ENCODE results near the gene PDLIM3.
"Not testable (repeated sequence)": the region's sequence is repeated elsewhere in the genome, so short reads cannot be mapped to it uniquely, and the experiment has no call there.

Gene PDLIM3, protein sequence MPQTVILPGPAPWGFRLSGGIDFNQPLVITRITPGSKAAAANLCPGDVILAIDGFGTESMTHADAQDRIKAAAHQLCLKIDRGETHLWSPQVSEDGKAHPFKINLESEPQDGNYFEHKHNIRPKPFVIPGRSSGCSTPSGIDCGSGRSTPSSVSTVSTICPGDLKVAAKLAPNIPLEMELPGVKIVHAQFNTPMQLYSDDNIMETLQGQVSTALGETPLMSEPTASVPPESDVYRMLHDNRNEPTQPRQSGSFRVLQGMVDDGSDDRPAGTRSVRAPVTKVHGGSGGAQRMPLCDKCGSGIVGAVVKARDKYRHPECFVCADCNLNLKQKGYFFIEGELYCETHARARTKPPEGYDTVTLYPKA

DNA sequence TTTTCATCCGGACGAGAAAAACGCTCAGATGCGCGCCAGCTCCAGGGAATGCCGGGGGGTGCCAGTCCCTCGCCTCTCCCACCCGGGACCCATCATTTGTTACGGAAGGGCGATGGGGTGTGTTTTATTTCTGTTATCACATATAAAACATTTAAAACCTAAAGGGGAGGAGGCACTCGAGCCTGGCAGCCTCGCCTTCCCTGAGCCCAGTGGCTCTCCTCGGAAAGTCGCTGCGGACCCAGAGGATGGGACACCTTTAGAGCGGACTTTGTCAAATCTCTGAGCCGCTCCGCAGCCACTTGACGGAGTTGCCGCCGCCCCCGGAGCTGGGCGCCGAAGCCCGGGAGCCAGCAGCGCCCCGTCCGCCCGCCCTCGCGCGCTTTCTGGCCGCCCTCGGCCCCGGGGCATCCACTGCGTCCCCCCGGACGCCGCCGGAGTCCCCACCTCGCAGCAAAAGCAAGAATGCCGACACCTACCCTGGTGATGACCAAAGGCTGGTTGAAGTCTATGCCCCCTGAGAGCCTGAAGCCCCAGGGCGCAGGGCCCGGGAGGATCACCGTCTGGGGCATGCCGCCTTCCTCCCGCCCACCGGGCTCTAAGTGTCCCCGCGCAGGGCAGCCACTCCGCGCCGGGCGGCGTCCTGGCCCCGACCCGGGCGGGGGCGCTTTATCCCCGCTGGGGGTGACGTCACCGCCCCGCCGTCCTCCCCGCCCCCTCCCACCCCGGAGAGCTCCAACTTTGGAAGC, at the start of gene PDLIM3:
PDLIM3 (minus strand) TSS at position 642 of the 746 bp plus-strand sequence; CDS start at position 569, 73 bp downstream.
- no peak for DNase-seq

GRCh38 chr4:185583813-185584212, 48.5 kb upstream of the PDLIM3 start:
- DNase-seq, result no peak

DNA sequence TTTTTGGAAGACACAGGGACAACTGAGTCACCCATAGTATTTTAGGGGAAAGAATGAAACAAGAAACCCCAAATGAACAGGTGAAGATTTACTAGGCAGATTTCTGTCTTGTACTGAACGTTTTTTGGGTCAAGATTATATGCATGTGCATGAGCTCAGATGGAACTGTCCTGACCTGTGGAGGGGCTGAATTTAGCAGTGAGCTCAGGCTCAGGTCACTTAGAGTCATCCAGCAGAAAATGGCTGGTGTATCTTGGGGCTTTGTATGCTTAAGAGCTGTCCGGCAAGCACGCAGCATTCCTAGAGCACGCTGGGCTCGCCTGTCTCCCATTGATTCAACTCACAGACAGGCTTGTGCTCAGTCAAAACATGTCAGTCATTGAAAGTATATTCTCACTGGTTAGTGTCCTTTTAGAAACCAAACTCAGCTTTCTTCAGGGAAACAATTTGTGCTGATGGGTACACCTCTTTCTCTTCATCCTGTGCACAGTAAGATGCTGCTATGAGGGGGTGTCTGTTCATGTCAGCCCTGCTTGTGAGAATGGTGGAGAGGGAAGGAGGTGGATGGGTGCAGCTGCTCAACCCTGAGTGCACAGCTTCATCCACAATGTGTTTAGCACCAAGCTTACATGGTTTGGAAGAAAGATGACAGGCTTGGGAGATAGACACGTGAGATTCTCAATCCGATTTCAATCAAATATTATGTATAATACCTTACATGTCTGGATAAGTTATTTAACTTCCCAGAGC, 47.5 kb upstream of the PDLIM3 start:
- no peak for DNase-seq

GRCh38 chr4:185580699-185581098, 45.4 kb upstream of the PDLIM3 start:
- DNase-seq, result no peak

DNA sequence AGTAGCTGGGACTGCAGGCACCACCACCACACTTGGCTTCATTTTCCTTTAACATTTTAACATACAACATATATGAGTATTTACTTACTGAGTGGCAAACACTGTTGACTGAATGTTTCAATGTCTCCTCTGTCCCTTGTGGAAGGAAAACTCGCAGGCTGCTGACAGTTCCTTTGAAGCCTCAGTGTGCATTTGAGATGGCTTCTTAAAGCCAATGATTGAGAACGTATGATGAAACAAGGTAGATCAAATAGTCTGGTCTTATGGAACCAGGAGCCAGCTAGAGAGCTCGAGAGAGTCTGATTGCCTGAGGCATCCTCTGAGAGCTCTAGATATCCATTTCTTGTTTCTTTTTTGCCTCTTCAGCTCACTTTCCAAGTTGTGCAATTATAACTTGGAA, 43.0 kb upstream of the PDLIM3 start:
- DNase-seq, result no peak

- DNase-seq, result no peak
These were observed 41.9 kb upstream of the PDLIM3 start for GRCh38 chr4:185576962-185577950.

DNA sequence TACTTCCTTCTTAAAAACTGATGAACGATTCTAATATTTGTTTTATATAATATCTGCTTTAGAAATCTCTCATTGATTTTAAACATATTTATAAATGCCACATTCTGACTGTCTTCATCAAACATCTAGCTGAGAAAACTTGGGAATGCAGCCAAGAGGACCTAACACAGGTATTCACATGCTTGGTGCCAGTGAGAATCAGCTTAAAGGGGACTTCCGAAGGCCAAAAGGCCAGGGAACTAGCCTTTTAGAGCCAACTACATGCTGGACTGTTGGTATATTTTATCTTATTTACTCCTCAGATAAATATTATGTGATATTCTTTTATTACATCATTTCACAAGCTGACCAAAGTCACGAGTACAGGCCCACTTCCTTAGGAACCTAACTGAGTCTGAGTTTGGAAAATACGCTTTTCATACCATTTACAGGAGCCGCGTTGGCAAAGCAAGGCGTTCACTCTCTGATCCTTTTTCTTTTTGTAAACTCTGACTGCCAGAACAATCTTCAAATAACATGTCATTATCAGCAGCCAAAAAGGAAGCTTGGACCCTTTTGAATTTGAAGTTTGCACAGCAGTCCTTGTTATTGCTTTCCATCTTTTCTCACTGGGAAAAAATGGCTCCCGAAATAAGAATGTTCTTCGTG, 41.1 kb upstream of the PDLIM3 start:
- DNase-seq, result no peak

DNA sequence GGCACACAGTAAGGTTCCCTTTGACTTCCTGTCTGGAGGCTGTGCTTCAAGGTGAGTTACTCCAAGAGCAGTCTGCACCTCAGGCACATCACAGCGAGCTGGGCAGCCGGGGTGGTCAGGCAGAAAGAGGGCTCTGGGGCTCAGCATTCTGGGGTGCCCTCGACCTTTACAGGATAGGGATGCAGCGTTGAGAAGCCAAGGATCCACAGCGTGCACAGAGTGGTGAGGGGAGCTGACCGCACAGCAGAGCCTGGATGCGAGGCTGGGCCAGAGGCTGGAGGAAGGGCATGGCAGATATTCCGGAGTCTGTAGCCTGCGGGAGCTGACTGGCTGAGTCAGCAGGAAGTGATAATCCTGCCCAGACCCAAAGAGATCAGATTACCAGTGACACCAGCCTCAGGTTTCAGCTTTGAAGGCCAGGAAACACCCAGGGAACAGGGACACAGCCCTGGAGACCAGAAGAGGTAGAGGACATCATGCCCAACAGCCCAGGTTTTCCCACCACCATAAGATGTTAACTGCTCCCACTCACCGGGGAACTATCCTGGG, 38.4 kb upstream of the PDLIM3 start:
- no peak for DNase-seq

DNA sequence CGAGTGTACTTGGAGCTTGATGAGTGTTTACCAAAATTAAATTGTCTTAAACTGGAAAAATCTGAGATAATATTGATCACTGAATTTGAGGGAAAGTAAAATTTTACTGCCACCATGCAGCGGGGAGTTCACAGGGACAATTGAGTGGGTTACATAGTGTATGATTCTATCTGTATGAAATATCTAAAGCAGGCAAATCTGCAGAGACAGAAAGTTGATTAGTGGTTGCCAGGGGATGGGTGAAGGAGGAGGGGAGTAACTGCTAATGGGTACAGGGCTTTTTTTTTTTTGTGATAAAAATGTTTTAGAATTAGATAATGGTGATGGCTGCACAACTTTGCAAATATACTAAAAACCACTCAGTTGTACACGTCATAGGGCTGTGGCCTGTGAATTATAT, 35.4 kb upstream of the PDLIM3 start:
- DNase-seq, result no peak

DNA sequence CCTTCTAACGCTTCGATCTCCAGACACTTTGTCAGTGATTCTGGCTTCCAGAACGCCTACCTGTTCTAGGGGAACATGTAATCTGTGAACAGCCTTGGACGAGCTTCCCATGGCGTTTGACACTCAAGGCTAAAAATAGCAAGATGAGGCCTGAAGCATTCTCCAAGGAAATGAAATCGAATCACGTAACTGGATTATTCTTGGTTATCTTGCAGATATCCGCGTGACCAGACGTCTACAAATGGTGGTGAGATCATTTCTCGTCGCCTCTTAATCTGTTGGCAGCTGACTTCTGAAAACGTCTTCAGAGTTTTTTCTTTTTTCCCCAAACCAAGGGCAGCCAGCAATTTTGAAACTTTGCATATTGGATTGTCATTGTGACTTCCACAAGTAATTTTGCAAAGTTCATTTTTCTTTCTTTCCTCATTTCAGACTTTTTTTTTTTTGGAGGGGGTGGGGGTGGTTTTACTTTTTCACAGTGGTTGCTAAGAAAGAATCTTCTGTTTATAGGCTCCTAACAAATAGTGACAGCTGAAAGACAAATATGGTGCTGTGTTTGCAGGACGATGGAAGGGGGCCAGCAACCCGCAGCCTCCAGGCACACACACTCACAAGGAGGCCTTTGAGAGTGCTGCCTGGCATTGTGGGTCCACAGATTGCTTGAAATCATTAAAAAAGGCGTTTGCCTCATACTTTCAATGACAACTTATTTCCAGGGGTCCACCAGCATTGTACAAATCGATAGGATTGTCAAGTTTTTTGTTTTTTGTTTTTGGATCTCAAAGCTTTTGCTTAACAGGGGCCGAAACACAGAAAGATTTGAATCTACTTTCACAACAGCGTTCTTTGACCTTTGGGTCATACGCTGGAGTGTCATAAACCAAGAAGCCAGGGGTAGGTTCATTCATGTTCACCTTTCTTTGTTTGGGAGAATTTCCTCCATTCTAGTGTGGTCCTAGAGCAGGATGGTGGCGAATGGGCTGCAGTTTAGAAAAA, 32.4 kb upstream of the PDLIM3 start:
- DNase-seq, result no peak

GRCh38 chr4:185566972-185567371, 31.7 kb upstream of the PDLIM3 start:
- no peak for DNase-seq

GRCh38 chr4:185566425-185566824, 31.1 kb upstream of the PDLIM3 start:
- DNase-seq, result no peak

DNA sequence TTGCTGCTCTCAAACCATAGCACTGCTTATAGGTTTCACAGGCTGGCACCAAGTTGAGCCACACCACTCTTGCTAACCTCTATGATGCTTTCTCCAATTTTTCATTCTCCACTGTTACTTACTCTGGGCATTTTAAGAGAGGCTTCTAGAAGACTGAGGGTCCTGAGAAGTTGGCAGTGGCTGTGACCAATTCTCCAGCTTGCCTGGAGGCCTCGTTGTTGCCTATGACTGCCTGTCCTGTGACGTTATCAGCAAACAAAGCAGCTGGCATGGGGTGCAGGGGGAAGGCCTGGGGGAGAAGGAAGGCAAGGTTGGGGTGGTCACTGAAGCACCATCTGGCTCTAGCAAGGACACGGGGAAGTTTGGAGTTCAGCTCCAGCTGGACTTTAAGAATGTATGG, 30.4 kb upstream of the PDLIM3 start:
- DNase-seq, result no peak

DNA sequence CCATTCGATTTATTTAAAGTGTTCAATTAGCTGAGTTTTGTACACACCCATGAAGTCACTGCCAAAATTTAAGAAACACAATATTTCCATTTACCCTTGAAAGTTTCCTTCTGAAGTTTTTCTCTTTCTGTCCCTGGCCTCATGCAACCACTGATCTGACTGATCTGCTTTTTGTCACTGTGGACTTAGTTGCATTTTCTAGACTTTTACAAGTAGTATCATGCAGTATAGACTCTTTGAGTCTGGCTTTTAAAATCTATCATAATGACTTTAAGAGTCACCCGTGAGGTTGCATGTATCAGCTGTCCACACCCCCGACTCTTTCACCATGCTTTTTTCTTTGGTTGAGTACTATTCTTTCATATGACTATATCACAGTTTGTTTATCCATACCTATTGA, 29.0 kb upstream of the PDLIM3 start:
- no peak for DNase-seq

- no peak for DNase-seq
These were observed 27.2 kb upstream of the PDLIM3 start for GRCh38 chr4:185562531-185562930.

DNA sequence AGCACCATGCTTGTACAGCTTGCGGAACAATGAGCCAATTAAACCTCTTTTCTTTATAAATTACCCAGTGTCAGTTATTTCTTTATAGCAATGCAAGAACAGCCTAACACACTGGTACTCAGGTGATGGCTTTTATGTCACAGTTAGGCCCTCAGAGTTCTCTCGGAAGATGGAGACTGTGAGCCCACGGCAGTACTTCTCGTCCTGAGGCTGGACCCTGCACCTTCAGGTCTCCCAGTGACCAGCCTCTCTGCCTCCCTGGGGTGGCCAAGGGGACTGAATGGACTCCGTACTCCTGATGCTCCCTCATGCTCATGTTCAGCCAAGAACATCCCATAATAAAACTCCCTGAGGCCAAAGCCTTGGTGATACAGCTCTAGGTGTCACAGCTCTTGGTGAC, 25.0 kb upstream of the PDLIM3 start:
- DNase-seq, result no peak

DNA sequence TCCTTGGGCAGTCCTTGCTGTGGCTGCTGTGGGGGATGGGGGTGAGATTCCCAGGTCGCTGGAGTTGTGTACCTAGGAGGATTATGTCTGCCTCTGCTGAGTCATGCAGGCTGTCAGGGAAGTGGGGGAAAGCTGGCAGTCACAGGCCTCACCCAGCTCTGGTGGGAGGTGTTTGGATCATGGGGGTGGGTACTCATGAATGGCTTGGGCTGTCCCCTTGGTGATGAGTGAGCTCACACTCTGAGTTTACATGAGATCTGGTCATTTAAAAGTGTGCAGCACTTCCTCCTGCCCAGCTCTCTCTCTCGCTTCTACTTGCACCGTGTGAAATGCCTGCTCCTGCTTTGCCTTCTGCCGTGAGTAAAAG, 24.6 kb upstream of the PDLIM3 start:
- no peak for DNase-seq

DNA sequence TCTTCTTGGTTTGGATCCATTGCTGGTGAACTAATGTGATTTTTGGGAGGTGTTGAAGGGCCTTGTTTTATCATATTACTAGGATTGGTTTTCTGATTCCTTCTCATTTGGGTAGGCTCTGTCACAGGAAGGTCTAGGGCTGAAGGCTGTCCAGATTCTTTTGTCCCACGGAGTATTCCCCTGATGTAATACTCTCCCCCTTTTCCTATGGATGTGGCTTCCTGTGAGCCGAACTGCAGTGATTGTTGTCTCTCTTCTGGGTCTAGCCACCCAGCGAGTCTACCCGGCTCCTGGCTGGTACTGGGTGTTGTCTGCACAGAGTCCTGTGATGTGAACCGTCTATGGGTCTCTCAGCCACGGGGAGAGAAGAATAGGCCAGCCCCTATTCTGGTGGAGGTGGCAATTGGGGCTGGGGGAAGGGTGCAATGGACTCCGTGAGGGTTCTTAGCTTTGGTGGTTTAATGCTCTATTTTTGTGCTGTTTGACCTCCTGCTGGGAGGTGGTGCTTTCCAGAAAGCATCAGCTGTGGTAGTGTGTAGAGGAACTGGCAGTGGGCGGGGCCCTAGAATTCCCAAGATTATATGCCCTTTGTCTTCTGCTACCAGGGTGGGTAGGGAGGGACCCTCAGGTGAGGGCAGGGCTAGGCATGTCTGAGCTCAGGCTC, 24.1 kb upstream of the PDLIM3 start:
- not testable (repeated sequence) for DNase-seq

DNA sequence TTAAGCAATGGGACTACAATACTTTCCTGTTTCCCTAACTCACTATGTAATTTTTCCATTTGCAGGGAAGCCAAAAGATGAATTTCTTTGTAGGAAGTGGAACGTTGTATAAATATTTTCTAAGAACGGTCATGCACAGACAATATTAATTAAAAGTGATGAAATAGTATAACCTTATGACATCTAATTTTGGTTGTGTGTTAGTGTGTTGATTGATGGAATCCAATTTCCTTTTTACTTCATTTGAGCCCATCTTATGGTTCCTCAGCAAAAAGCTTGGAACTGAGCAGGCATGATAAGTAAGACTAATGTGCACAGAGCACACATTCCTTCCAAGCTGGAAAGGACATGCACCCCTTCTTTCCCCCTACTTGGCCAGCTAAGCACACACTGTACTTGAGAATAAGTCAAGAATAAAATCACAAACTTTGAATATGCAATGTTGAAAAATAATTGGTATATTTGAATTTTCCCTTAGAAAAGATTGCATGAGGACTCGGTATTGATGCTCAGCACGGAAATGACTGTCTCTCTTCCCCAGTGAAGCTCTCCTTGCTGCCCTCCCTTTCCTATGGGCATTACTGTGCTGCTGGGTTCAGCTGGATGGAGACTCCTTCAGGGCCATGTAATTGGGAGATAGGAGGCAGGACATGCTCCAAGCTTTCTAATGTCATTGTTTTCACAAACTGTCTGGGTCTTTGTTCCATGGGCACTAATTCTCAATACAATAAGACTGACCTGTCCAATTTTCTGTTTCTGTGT, 19.2 kb upstream of the PDLIM3 start:
- DNase-seq, result no peak

Measured in NCI-H187 (cell line).